ENCODE results near the gene FGF5.

- no peak for TF ChIP-seq POLR2A (IDR thresholded peaks at IDR 0.05)
- no peak for TF ChIP-seq CTCF (IDR thresholded peaks at IDR 0.05)
- no peak for TF ChIP-seq POLR2AphosphoS5 (IDR thresholded peaks at IDR 0.05)
Measured at GRCh38 chr4:80308466-80308822, 42.0 kb downstream of the FGF5 start.

Measured in transverse colon (tissue), 4 donors.